HG03066 (cell line): Measurements from ENCODE around the gene KCNJ12.
"Not testable (repeated sequence)": the region's sequence is repeated elsewhere in the genome, so short reads cannot be mapped to it uniquely, and the experiment has no call there.

Experiments used
- ATAC-seq: cut with Tn5 transposase; IDR thresholded peaks from one replicate; pipeline ENCODE4 v1.9.1; 2021; ENCODE audit warnings: low read depth; ENCODE audit not compliant: unreplicated experiment

The KCNJ12 gene

DNA sequence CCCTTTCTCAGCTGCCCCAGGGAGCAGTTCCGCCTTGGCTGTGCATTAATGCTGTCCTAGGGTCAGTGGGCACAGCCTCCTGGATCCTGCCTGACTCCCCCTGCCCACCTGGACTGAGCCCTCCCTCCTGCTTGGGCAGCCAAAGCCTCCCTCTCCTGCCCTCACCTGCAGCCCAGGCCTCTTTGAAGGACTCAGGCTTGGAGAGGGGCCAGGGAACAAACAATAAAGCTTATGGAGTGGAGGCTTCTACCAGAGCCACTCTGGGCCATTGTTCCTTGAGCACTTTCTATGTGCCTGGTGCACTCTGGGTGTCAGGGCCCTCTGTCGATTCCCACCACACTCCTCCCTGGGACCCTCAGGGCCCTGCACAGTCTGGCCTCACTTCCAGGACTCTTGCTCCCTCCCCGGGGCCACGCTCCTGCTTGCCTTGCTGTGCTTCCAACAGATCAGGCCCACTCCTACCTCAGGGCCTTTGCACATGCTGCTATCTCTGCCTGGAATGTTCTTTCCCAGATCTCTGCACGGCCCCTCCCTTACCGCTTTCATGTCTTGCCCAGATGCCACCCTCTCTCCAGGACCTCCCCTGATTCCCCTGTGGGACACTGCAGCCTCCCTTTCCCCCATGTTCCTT, 5.0 kb downstream of the KCNJ12 start:
- no peak for ATAC-seq

DNA sequence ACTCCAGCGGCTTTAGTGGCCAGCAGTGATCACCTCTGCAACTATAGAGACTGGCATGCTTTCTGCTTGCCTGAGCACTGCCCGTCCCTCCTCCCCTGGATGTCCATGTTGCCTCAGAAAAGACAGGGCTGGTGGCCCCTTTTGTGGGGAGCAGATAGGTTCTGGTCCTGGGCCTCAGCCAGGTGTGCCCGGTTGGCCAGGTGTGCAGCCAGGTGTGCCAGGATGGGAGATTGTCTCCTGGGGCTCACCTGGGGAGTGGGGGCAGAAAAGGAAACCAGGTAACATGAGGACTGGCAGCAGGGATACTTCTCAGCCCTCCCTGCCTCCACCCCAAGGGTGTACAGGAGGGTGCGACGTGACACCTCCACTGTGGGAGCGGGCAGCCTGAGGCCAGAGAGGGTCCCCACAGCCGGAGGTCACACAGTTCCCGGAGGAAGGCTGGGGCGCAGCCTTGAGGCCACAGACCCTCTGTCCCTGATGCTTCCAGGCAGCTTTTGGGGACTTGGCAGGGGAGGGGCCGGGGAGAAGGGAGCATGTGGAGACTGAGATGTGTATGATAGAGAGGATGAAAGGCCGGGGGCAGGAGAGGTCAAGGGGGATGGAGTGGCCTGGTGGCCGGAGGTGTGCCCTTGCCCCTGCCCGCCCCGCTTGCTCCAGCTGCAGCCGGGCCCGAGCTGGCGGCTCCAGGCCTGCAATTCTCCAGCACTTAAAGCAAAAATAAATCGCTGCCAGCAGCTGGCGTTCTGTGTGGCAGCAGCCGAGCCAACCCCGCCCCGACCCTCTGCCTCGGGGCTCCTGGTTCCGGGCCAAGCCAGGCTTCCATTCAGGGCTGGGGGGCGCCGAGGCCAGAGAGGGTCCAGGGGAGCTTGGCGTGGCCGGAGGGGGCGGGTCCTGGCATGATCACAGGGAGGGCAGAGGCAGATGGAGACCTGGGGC, 6.7 kb downstream of the KCNJ12 start:
- ATAC-seq, result no peak

DNA sequence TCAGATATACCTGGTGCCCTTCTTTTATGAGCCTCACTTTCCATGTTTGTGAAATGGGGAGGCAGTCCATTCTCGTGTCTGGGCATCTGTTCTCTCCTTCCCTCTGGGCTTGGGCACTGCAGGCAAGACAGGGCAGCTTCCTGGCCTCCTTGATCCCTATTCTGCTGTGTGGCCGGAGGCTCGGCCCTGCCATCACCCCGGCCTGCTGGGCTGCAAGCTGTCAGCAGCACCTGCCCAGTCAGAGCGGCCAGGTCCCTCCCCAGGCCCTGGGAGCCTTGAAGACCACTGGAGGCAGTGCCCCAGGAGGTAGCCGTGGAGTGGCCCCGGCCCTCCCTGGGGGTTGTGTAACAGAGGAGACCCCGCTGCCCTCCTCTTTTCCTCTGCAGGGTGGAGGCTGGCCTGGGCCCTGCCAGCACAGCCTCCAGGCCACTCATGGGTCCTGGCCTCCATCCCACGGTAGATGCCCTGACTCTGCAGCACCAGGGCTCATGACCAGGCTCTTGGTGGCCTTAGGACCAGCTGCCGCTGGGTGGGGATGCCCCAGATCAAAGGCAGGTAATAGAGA, 9.2 kb downstream of the KCNJ12 start:
- ATAC-seq, result no peak

DNA sequence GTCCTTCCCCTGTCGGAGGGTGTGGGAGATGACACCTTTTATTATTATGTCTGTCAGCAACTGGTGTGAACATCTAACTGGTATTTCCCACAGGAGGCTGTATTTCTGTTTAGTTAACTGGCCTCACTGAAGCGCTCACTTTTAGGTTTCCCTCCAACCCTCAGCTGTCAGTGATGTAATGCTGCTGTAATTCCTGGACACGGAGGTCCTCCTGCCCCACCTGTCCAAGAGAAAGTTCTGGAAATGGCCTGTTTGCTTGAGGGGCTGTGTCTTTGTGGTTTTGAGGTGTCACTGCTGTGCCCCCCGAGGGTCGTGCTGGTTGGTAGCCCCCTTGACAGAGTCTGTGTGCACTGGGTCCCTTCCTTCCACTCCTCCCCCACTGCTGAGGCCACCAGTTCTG, 11.5 kb downstream of the KCNJ12 start:
- ATAC-seq, result no peak

DNA sequence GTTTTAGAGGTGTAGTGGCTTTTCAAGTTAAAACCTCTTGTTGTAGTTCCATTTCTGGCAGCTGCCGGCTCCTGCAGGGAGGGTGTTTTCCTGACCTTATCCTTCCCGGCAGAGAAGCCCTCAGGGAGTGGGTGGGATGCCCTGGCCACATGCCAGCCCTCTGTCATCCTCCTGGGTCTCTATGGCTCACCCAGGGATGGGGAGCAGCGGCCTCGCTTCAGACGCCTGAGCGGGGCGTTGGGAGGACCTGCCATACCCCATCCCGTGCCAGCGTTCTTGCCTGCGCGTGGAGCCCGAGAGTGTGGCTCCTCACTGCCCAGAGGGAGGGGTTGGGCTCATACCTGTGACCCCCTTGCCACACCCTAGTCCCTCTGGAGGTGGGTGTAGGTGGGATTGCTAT, 11.9 kb downstream of the KCNJ12 start:
- no peak for ATAC-seq

DNA sequence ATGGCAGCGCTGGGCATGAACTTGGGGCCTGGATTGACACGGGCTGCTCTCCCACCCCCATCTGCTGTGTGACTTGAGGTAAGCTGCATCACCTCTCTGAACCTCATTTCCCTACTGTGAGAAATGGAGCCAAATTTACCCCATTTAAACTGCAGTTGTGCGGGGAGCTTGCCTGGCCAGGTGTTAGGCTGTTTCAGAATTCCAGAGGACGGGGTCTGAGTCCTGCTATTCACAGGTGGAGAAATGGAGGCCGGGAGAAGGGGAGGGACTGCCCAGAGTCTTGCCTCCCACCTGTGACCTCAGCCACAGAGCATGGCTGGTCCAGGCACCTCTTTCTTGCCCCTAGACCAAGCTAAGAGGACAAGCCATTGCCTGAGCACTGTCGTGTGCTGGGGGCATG, 12.8 kb downstream of the KCNJ12 start:
- ATAC-seq, result no peak

DNA sequence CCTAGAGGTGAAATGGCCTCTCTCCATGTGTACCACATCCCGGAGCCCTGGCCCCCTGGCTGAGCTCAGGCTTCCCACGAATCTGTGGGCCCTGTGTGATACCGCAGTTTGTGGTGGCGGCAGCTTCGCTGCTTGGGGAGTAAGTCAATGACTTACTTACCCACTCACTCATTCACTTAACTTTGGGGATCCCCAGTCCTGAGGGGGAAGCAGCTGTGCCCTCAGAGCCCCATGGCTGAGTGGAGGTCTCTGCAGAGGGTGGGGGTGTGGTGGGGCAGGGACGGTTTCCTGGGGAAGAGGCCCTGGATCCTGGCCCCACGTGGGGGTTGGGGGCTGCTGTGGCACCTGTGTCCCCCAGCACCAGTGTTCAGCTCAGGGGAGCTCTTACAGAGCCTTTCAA, 13.2 kb downstream of the KCNJ12 start:
- ATAC-seq, result no peak

DNA sequence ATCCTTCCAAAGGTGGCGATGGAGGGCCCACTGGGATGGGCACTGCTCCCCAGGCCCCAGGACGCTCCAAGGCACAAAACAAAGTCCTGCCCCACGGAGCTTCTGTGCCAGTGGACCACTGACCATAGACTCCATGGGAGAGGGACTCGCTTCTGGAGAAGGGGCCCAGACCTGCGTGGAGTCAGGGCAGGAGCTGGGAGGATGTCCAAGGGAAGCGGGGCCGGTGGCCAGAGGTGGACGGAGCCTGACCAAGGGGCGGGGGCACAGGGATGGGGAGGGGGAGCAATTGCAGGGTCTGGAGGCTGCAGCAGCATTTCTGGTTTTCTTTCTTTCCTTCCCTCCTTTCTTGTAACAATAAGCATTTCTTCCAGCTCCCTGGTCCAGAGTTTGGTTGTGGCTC, 14.1 kb downstream of the KCNJ12 start:
- no peak for ATAC-seq

DNA sequence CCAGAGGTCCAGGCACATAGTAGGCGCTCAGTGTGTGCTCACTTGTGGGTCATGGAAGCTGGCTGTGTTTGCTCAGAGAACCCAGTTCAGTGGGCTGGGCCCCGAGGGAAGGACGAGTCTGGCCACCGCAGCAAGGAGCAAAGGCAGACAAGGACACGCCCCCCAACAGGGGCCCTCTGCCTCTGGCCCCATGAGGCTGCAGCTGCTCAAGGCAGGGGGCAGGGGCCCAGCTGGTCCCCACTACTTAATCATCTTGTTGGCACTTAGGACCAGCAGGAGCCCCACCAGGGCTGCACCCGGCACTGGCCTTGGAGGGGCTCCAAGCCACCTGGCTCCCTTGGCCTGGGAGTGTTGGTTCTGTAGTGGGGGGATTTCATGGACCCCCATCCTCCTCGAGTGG, 16.1 kb downstream of the KCNJ12 start:
- no peak for ATAC-seq

DNA sequence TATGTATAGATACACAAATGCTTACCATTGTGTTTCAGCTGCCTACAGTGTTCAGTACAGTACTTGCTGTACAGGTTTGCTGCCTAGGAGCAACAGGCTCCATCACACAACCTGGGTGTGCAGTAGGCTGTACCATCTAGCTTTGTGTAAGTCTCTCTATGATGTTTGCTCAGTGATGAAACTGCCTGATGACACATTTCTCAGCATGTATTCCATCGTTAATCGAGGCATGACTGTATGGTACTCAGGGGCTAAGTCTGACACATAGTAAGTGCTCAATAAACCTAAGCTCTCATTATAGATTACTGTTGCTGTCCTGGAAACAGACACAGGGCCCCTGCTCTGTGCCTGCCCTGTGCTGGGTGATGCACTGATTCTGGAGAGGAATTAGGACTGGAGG, 18.1 kb downstream of the KCNJ12 start:
- no peak for ATAC-seq

DNA sequence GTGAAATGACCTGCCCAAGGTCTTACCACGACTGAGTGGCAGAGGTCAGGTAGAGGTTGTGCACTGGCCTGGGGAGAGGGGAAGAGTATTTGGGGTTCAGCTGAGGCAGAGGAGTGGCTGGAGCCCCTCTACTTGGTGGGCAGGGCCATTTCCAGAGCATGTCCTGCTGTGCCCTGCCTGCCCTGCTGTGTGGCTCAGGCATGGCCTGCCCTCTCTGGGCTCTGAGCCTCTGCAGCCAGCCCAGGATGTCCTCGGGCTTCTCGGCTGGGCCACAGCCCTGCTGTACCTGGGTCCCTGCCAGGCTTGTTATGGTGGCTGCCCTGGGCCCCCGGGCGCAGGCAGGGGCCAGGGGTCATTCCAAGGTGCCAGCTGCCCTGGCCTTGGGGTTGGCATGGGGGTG, 19.6 kb downstream of the KCNJ12 start:
- no peak for ATAC-seq

DNA sequence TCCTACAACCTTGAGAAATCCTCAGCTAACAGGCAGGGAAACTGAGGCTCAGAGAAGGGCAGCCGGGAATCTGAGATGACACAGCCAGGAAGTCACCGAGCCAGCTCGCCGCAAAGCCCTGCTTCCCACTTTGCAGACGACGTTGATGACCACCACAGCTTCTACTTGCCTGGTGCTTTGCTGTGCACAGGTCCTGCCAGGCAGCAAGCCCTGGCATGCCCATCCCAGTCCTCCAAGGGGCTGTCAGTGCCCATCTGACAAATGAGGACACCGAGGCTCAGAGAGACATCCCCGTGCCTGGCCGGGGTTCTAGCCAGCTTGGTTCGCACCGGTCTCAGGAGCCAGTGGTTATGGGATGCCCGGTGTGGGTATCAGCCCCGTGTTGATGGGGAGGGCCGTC, 20.1 kb downstream of the KCNJ12 start:
- ATAC-seq, result no peak

DNA sequence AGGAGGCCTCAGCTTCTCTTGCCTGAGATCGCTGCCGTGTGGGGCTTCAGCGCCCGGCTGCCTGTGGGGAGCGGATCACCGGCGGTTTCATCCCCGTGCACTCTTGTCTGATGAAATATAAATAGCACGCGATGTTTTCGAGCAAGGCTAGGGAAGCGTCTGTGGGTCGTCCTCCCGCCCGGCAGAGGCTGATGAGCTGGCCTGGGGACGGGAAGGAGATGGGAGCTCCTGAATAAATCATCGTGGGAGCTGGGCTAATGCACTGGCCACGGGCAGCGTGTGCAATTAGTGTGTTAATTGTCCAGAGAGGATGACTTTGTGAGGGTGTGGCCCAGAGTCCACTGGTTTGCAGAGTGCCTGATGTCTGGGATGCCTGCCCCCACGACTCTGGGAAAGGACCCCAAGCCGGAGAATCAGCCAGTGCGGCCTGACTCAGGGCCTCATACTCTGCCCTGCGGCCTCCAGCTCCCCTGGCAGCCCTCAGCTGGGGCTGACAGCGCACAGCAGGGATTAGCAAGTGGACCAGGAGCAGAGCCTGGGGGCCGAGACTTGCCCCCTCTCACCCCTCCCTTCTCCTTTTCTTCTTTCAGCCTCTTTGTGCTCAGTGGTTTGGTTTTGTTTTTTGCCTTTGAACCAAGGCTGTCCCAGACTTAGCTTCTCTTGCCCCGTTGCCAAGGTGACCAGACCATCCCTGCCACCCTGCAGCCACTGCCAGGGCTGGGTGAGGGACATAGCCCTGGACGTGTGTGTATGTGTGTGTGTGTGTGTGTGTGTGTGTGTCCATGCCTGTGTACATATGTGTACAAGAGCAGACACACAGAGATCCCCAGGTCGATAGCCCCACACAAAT, 21.4 kb downstream of the KCNJ12 start:
- no peak for ATAC-seq

DNA sequence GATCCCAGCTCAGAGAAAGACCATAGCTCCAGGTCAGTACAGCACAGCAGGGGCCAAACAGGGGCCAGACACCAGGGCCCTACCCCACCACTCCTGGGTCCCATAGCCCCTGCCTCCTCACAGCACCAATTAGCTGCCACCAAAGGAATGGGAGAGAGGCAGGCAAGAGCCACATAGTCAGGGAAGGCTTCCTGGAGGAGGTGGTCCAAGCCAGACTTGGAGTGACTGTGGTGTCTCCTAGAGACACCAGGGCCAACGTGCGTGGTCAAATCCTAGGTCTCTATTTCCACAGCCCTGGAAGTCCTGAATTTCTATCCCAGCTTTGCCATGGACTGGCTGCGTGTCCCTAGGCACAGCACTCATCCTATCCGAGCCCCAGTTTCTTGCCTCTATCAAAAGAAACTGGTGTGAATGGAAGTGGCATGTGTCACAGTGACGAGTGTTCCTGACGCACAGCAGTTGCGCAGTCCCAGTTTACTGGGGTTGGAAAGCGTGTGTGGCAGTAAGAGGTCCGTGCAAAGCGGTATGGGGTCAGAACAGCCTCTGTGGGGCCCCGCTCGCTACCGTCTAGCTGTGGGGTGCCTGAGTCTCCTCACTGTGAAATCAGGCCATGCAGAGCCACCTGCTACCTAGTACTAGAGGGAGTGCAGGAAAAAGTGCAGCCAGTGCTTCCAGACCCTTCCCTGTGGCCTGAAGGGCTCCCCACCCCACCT, 23.5 kb downstream of the KCNJ12 start:
- ATAC-seq, result no peak

DNA sequence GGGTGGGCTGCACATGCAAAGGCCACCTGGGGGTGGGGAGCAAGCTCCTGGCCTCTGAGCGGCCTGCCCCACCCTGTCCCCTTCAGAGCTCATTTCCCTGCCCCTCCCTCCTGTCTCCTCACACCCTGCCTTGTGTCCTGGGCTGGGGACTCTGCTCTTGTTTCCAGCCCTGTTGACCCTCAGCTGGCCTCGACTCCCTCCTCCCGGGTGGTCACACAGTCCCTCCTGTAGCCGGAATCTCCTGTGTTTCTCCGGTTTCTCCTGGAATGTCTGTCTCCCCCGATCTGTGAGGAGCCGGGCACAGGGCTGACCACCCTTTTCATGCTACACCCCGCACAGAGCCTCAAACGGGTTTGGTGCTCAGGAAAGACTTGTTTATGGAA, 24.0 kb downstream of the KCNJ12 start:
- ATAC-seq, result not testable (repeated sequence)

DNA sequence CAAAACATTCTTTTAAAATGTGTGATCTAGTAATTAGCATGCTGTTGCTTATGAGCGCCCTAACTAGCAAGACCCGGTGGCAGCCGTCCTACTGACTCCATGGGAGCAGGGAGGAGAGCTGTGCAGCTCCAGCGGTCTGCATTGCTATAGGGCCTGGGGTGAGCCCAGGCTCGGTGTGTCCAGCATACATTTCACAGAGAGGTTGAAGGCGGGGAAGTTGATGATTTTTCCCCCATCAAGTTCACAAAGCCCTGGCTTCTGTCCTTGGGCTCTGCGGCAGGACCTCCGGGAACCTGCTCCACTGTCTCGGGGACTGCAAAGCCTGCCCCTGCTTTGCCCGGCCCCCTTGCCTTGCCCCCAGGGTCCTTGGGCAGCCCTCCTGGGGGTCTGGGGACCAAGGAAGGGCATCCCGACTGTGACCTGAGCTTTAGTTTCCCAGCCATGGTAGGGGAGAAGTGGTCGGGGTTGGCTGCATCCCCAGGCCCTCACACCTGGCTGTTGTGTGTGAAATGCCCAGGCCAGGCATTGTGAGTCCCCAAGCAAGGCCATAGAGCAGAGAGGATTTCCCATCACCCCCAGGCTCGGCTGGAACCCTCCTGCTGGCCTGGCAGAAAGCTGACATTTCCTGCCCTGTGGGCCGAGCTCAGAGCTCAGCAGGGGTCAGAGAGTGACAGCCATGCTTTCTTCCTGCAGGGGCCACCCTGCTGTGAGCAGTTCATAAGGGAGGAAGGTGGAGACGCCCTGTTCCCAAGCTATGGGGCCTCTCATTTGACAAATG, 24.8 kb downstream of the KCNJ12 start:
- ATAC-seq, result no peak

DNA sequence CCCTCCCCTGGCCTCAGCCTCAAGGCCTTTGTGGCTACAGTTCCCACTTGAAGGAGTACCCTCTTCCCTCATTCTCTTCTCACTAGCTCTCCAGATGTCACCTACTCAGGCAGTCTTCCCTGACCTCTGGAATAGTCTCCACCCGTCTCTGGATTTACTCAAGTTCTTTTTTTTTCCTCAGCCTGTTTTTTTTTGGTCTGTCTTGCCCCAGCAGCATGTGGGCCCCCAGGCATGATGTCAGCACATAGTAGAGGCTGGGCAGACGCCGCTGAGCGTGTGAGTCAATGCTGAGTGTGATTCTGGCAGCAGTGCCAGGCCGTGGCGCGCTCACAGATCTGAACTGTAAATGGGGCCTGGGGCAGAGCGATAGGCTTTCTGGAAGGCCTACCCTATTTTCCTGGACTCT, 26.0 kb downstream of the KCNJ12 start:
- ATAC-seq, result not testable (repeated sequence)

DNA sequence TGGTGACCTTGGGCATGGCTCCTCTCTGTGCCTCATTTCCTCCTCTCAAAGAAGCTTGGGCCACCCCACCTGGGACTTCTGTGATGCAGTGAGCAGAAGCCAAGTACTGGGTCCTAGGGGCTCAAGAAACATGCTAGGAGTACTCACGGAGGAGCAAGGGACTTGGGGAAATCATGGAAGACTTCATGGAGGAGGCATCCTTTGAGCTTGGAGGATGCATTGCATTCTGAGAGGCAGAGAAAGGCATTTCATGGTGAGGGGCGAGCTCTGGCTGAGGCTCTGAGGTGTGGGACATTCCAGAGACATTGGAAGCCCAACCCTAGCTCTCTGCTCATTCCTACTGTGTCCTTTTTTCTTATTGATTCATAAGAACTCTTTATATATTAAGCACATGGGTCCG, 26.8 kb downstream of the KCNJ12 start:
- not testable (repeated sequence) for ATAC-seq

DNA sequence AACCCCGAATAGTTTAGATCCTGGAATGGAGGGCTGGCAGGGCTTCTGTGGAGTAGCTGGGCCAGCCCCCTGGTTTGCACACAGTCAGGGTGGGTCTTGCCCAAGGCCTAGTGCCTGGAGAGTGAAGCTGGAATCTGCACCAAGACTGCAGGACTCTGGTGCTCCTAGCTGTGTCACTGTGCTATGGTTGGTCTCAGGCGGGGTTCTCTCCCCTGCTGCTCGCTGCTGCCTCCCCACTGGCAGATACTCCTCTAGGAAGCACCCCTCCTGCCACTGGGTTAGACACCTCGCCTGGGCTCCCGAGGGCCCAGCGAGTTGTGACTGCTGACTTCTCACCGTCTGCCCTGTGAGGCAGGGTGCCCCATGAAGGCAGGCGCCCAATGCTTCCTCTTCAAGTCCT, 27.9 kb downstream of the KCNJ12 start:
- ATAC-seq, result not testable (repeated sequence)
